Measurements from ENCODE around the gene PATJ. TPM values are rescaled to one million over a fixed set of nuclear protein-coding genes. Genes with fewer than 3 reads are reported as not detected.

The PATJ gene
- total RNA-seq, 1 donor from 2014 or later, result 5.1 TPM

GRCh38 chr1:61740751-61741700 lies 1.3 kb upstream of the PATJ start:
- intact Hi-C loops (cut with micrococcal nuclease), result loop anchor here (5.0 kb wide), 1 partner anchor 696 kb away; the partner anchor contains the start of gene USP1
- no peak for DNase-seq
- Mint-ChIP-seq H3K27me3 (no peaks in the 10 kb centered on the region), H3K27ac (peak overlapping the region; percentile 8), H3K4me1 (peaks cover 17% of the 10 kb centered on the region), H3K4me3 (peak overlapping the region; percentile 93), H3K36me3 (ENCODE audit: low read depth) (no peaks in the 10 kb centered on the region), H3K9me3 (no peaks in the 10 kb centered on the region)

- H3K4me1 Mint-ChIP-seq, result peaks cover 18% of the 10 kb centered on the region
- no peaks in the 10 kb centered on the region for H3K9me3 Mint-ChIP-seq
- peak overlapping the region; percentile 56 for H3K4me3 Mint-ChIP-seq
- H3K27ac Mint-ChIP-seq, result peak overlapping the region; percentile 45
- H3K36me3 Mint-ChIP-seq (ENCODE audit: low read depth), result no peaks in the 10 kb centered on the region
- no peaks in the 10 kb centered on the region for H3K27me3 Mint-ChIP-seq
- DNase-seq, result no peak
- intact Hi-C loops (cut with micrococcal nuclease), result loop anchor here (1.0 to 5.0 kb wide), 3 partner anchors 18 to 694 kb away; partner anchors contain the start of genes TM2D1 and USP1
Measured at GRCh38 chr1:61742620-61743430, 545 bp downstream of the PATJ start.

- Mint-ChIP-seq H3K9me3 (no peaks in the 10 kb centered on the region), H3K4me1 (peaks cover 18% of the 10 kb centered on the region), H3K36me3 (ENCODE audit: low read depth) (no peaks in the 10 kb centered on the region), H3K27ac (peak overlapping the region; percentile 45), H3K27me3 (no peaks in the 10 kb centered on the region), H3K4me3 (peak overlapping the region; percentile 56)
- intact Hi-C loops (cut with micrococcal nuclease), result loop anchor here (2.0 to 5.0 kb wide), 2 partner anchors 39 to 694 kb away; partner anchors contain the start of gene USP1
- DNase-seq, result no peak
Measured at GRCh38 chr1:61743431-61743705, 1.1 kb downstream of the PATJ start.

- H3K9me3 Mint-ChIP-seq, result no peaks in the 10 kb centered on the region
- H3K4me1 Mint-ChIP-seq, result peaks cover 18% of the 10 kb centered on the region
- intact Hi-C loops (cut with micrococcal nuclease), result loop anchor here (2.0 to 5.0 kb wide), 2 partner anchors 39 to 693 kb away; partner anchors contain the start of gene USP1
- H3K27ac Mint-ChIP-seq, result no peak overlapping the region
- peak overlapping the region; percentile 56 for H3K4me3 Mint-ChIP-seq
- no peak for DNase-seq
- no peaks in the 10 kb centered on the region for H3K36me3 Mint-ChIP-seq (ENCODE audit: low read depth)
- H3K27me3 Mint-ChIP-seq, result no peaks in the 10 kb centered on the region
Measured at GRCh38 chr1:61743716-61744580, 1.7 kb downstream of the PATJ start.

- no peak for DNase-seq
- Mint-ChIP-seq H3K27ac (no peak overlapping the region), H3K36me3 (ENCODE audit: low read depth) (no peaks in the 10 kb centered on the region), H3K27me3 (no peaks in the 10 kb centered on the region), H3K4me3 (no peak overlapping the region), H3K4me1 (peaks cover 8% of the 10 kb centered on the region), H3K9me3 (no peaks in the 10 kb centered on the region)
- intact Hi-C loops (cut with micrococcal nuclease), result no loop called here
Measured at GRCh38 chr1:61746813-61747212, 4.5 kb downstream of the PATJ start.

- intact Hi-C loops (cut with micrococcal nuclease), result no loop called here
- Mint-ChIP-seq H3K27ac (no peak overlapping the region), H3K27me3 (no peaks in the 10 kb centered on the region), H3K4me3 (no peak overlapping the region), H3K4me1 (peaks cover 5% of the 10 kb centered on the region), H3K9me3 (no peaks in the 10 kb centered on the region), H3K36me3 (ENCODE audit: low read depth) (no peaks in the 10 kb centered on the region)
- no peak for DNase-seq
Measured at GRCh38 chr1:61748566-61748965, 6.3 kb downstream of the PATJ start.

GRCh38 chr1:61749574-61749973 lies 7.3 kb downstream of the PATJ start:
- Mint-ChIP-seq H3K4me1 (peaks cover 3% of the 10 kb centered on the region), H3K27ac (no peak overlapping the region), H3K36me3 (ENCODE audit: low read depth) (no peaks in the 10 kb centered on the region), H3K27me3 (no peaks in the 10 kb centered on the region), H3K4me3 (no peak overlapping the region), H3K9me3 (no peaks in the 10 kb centered on the region)
- DNase-seq, result no peak
- intact Hi-C loops (cut with micrococcal nuclease), result no loop called here

GRCh38 chr1:61752921-61753389 lies 10.7 kb downstream of the PATJ start:
- Mint-ChIP-seq H3K27me3 (no peaks in the 10 kb centered on the region), H3K36me3 (ENCODE audit: low read depth) (no peaks in the 10 kb centered on the region), H3K4me3 (no peak overlapping the region), H3K9me3 (no peaks in the 10 kb centered on the region), H3K27ac (no peak overlapping the region), H3K4me1 (peaks cover 4% of the 10 kb centered on the region)
- intact Hi-C loops (cut with micrococcal nuclease), result no loop called here
- no peak for DNase-seq

GRCh38 chr1:61753998-61754508 lies 11.8 kb downstream of the PATJ start:
- peaks cover 4% of the 10 kb centered on the region for H3K4me1 Mint-ChIP-seq
- H3K36me3 Mint-ChIP-seq (ENCODE audit: low read depth), result no peaks in the 10 kb centered on the region
- no peaks in the 10 kb centered on the region for H3K9me3 Mint-ChIP-seq
- intact Hi-C loops (cut with micrococcal nuclease), result no loop called here
- H3K4me3 Mint-ChIP-seq, result no peak overlapping the region
- H3K27me3 Mint-ChIP-seq, result no peaks in the 10 kb centered on the region
- no peak for DNase-seq
- H3K27ac Mint-ChIP-seq, result no peak overlapping the region

- Mint-ChIP-seq H3K4me3 (no peak overlapping the region), H3K27ac (no peak overlapping the region), H3K36me3 (ENCODE audit: low read depth) (no peaks in the 10 kb centered on the region), H3K9me3 (no peaks in the 10 kb centered on the region), H3K27me3 (no peaks in the 10 kb centered on the region), H3K4me1 (peaks cover 4% of the 10 kb centered on the region)
- intact Hi-C loops (cut with micrococcal nuclease), result no loop called here
- DNase-seq, result no peak
Measured at GRCh38 chr1:61754545-61754944, 12.3 kb downstream of the PATJ start.

GRCh38 chr1:61756773-61757172 lies 14.5 kb downstream of the PATJ start:
- H3K27me3 Mint-ChIP-seq, result no peaks in the 10 kb centered on the region
- DNase-seq, result no peak
- no peaks in the 10 kb centered on the region for H3K36me3 Mint-ChIP-seq (ENCODE audit: low read depth)
- intact Hi-C loops (cut with micrococcal nuclease), result no loop called here
- peaks cover 4% of the 10 kb centered on the region for H3K4me1 Mint-ChIP-seq
- no peak overlapping the region for H3K4me3 Mint-ChIP-seq
- H3K27ac Mint-ChIP-seq, result no peak overlapping the region
- H3K9me3 Mint-ChIP-seq, result no peaks in the 10 kb centered on the region

GRCh38 chr1:61757950-61758349 lies 15.7 kb downstream of the PATJ start:
- Mint-ChIP-seq H3K27me3 (no peaks in the 10 kb centered on the region), H3K4me3 (no peak overlapping the region), H3K27ac (no peak overlapping the region), H3K4me1 (peaks cover 4% of the 10 kb centered on the region), H3K36me3 (ENCODE audit: low read depth) (no peaks in the 10 kb centered on the region), H3K9me3 (no peaks in the 10 kb centered on the region)
- intact Hi-C loops (cut with micrococcal nuclease), result no loop called here
- DNase-seq, result no peak

GRCh38 chr1:61770131-61770530 lies 27.9 kb downstream of the PATJ start:
- peaks cover 2% of the 10 kb centered on the region for H3K4me1 Mint-ChIP-seq
- intact Hi-C loops (cut with micrococcal nuclease), result no loop called here
- H3K27me3 Mint-ChIP-seq, result no peaks in the 10 kb centered on the region
- no peak for DNase-seq
- H3K9me3 Mint-ChIP-seq, result no peaks in the 10 kb centered on the region
- H3K27ac Mint-ChIP-seq, result no peak overlapping the region
- H3K36me3 Mint-ChIP-seq (ENCODE audit: low read depth), result peaks cover 4% of the 10 kb centered on the region
- H3K4me3 Mint-ChIP-seq, result no peak overlapping the region

Measured in activated CD4-positive, alpha-beta T cell treated with anti-CD3 and anti-CD28 coated beads, Interleukin-2, amount 10 ng/mL, durations not matched to agents 24 days and 14 days (primary cell).